Astrocyte (in vitro differentiated cells and primary cell): ENCODE results near the gene NCOA5. TPM values are rescaled to one million over a fixed set of nuclear protein-coding genes. Genes with fewer than 3 reads are reported as not detected.
"Not testable (repeated sequence)": the region's sequence is repeated elsewhere in the genome, so short reads cannot be mapped to it uniquely, and the experiment has no call there.

Experiments
- DNase-seq: peaks from one replicate; pipeline ENCODE4 v3.0.0-alpha.2; 2010; ENCODE audit warnings: low read depth
- FAIRE-seq: peaks from 2 replicates; lab custom pipeline; 2011; peaks lifted over from hg19 to GRCh38; lab: Jason Lieb, UNC
- H2AFZ ChIP-seq: 2 replicates; pipeline ENCODE4 v1.6.0; 2012; ENCODE audit warnings: low read depth, low read length, inconsistent platforms
- H3K27ac ChIP-seq: 2 replicates; pipeline ENCODE4 v1.5.1; 2011; ENCODE audit warnings: low read depth, low read length, inconsistent platforms
- H3K27me3 ChIP-seq: 2 replicates; pipeline ENCODE4 v1.6.0; 2011; ENCODE audit warnings: low read length, inconsistent platforms; ENCODE audit not compliant: insufficient read depth
- H3K36me3 ChIP-seq: 2 replicates; pipeline ENCODE4 v1.5.1; 2011; ENCODE audit warnings: low read length, inconsistent platforms; ENCODE audit not compliant: insufficient read depth
- H3K4me1 ChIP-seq: 2 replicates; pipeline ENCODE4 v1.5.1; 2011; ENCODE audit warnings: low read length, inconsistent platforms; ENCODE audit not compliant: insufficient read depth
- H3K4me2 ChIP-seq: 2 replicates; pipeline ENCODE4 v1.6.0; 2012; ENCODE audit warnings: low read length, inconsistent platforms
- H3K4me3 ChIP-seq: 2 replicates; pipeline ENCODE4 v1.5.1; 2011; ENCODE audit warnings: low read depth, mild to moderate bottlenecking, low read length, inconsistent platforms; ENCODE audit not compliant: insufficient read depth
- H3K79me2 ChIP-seq: 2 replicates; pipeline ENCODE4 v1.6.0; 2012; ENCODE audit warnings: mild to moderate bottlenecking, low read length, inconsistent platforms; ENCODE audit not compliant: insufficient read depth
- H3K9ac ChIP-seq: 2 replicates; pipeline ENCODE4 v1.6.0; 2012; ENCODE audit warnings: mild to moderate bottlenecking, low read length, inconsistent platforms
- H3K9me3 ChIP-seq: 2 replicates; pipeline ENCODE4 v1.5.1; 2012; ENCODE audit warnings: low read depth, mild to moderate bottlenecking, low read length, inconsistent platforms; ENCODE audit not compliant: insufficient read depth
- H4K20me1 ChIP-seq: 2 replicates; pipeline ENCODE4 v1.6.0; 2012; ENCODE audit warnings: low read length, inconsistent platforms; ENCODE audit not compliant: insufficient read depth
- H3K27ac Mint-ChIP-seq: one replicate; pipeline ENCODE4 v1.8.0; 2021; ENCODE audit warnings: mild to moderate bottlenecking, mixed read lengths; ENCODE audit not compliant: unreplicated experiment
- H3K27me3 Mint-ChIP-seq: one replicate; pipeline ENCODE4 v1.8.0; 2021; ENCODE audit warnings: low read depth, mixed read lengths; ENCODE audit not compliant: unreplicated experiment
- H3K36me3 Mint-ChIP-seq: one replicate; pipeline ENCODE4 v1.8.0; 2021; ENCODE audit warnings: low read depth, mixed read lengths; ENCODE audit not compliant: unreplicated experiment
- H3K4me1 Mint-ChIP-seq: one replicate; pipeline ENCODE4 v1.8.0; 2021; ENCODE audit warnings: low read depth, mixed read lengths; ENCODE audit not compliant: unreplicated experiment
- H3K4me3 Mint-ChIP-seq: one replicate; pipeline ENCODE4 v1.8.0; 2021; ENCODE audit warnings: mild to moderate bottlenecking, moderate library complexity, mixed read lengths; ENCODE audit not compliant: unreplicated experiment
- H3K9me3 Mint-ChIP-seq: one replicate; pipeline ENCODE4 v1.8.0; 2021; ENCODE audit warnings: mild to moderate bottlenecking, mixed read lengths; ENCODE audit not compliant: unreplicated experiment
- EZH2 ChIP-seq: IDR thresholded peaks from 2 replicates; pipeline ENCODE4 v1.6.1; 2012; ENCODE audit warnings: mild to moderate bottlenecking, low read length, inconsistent platforms; ENCODE audit not compliant: insufficient read depth
- total RNA-seq: library from RNA; stranded (reverse); gene quantifications from 2 replicates; pipeline ENCODE4 v1.2.1, GENCODE V29; 2021
- TF ChIP-seq, protein P1 (sequence below): IDR thresholded peaks from 2 replicates; pipeline ENCODE4 v1.5.1; 2011; ENCODE audit warnings: low read depth, mild to moderate bottlenecking, inconsistent platforms, low read length, moderate library complexity; ENCODE audit not compliant: insufficient read depth

NCOA5 gene
- total RNA-seq, 1 donor from 2014 or later, result 20.7 TPM

DNA sequence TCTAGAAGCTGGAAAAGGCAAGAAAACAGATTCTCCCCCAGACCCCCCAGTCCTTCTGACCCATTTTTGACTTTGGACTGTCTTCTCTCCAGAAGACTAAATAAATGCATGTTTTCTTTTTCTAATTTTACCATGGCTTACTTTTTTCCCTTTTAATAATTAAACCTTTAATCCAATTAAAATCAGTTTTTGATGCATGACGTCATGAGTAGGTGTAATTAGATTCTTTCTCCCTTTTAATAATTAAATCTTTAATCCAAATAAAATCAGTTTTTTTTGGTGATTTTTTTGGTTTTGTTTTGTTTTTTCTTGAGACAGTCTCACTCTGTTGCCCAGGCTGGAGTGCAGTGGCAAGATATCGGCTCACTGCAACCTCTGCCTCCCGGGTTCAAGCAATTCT is 13.2 kb upstream of the NCOA5 start:
- H3K4me3 ChIP-seq, result no peak overlapping the region
- H3K27me3 ChIP-seq, result peaks cover 44% of the 10 kb centered on the region
- H3K4me3 Mint-ChIP-seq, result no peak overlapping the region
- H3K27ac Mint-ChIP-seq, result no peak overlapping the region
- H2AFZ ChIP-seq, result no peak overlapping the region
- no peaks in the 10 kb centered on the region for H4K20me1 ChIP-seq
- peaks cover 43% of the 10 kb centered on the region for H3K27me3 Mint-ChIP-seq
- TF ChIP-seq EZH2, result no peak
- TF ChIP-seq, protein P1, sequence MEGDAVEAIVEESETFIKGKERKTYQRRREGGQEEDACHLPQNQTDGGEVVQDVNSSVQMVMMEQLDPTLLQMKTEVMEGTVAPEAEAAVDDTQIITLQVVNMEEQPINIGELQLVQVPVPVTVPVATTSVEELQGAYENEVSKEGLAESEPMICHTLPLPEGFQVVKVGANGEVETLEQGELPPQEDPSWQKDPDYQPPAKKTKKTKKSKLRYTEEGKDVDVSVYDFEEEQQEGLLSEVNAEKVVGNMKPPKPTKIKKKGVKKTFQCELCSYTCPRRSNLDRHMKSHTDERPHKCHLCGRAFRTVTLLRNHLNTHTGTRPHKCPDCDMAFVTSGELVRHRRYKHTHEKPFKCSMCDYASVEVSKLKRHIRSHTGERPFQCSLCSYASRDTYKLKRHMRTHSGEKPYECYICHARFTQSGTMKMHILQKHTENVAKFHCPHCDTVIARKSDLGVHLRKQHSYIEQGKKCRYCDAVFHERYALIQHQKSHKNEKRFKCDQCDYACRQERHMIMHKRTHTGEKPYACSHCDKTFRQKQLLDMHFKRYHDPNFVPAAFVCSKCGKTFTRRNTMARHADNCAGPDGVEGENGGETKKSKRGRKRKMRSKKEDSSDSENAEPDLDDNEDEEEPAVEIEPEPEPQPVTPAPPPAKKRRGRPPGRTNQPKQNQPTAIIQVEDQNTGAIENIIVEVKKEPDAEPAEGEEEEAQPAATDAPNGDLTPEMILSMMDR, result no peak
- H3K36me3 ChIP-seq, result no peaks in the 10 kb centered on the region
- no peak overlapping the region for H3K27ac ChIP-seq
- no peaks in the 10 kb centered on the region for H3K4me1 ChIP-seq
- no peaks in the 10 kb centered on the region for H3K36me3 Mint-ChIP-seq
- no peaks in the 10 kb centered on the region for H3K4me1 Mint-ChIP-seq
- no peaks in the 10 kb centered on the region for H3K79me2 ChIP-seq
- no peaks in the 10 kb centered on the region for H3K9me3 ChIP-seq
- H3K9me3 Mint-ChIP-seq, result peaks cover 3% of the 10 kb centered on the region
- no peak overlapping the region for H3K4me2 ChIP-seq
- FAIRE-seq, result no peak
- H3K9ac ChIP-seq, result no peak overlapping the region
- no peak for DNase-seq

DNA sequence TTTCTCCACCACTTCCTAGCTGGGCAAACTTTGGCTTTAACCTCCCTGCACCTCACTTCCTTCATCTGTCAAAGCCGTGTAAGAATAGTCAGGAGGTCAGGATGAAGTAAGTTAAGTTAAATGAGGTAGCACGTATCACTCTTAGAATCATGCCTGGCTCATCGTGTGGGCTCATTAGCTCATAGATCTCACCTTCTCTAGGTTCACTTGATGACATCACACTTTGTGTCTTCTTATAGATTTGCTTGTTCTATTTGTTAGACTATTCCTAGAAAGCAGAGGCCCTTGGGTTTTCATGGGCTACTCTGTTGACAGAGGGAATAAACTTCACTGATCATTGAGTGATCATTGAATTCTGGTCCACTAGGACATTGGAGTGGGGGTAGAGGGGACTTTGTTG is 12.2 kb upstream of the NCOA5 start:
- H3K36me3 Mint-ChIP-seq, result no peaks in the 10 kb centered on the region
- Histone ChIP-seq H4K20me1 (no peaks in the 10 kb centered on the region), H3K4me3 (no peak overlapping the region), H3K9me3 (no peaks in the 10 kb centered on the region), H3K27ac (no peak overlapping the region), H2AFZ (no peak overlapping the region), H3K27me3 (peaks cover 41% of the 10 kb centered on the region), H3K79me2 (no peaks in the 10 kb centered on the region), H3K4me1 (no peaks in the 10 kb centered on the region), H3K4me2 (no peak overlapping the region), H3K36me3 (no peaks in the 10 kb centered on the region), H3K9ac (no peak overlapping the region)
- no peak overlapping the region for H3K27ac Mint-ChIP-seq
- FAIRE-seq (no peak), DNase-seq (no peak)
- TF ChIP-seq, protein P1, result no peak
- no peak for TF ChIP-seq EZH2
- H3K9me3 Mint-ChIP-seq, result peaks cover 3% of the 10 kb centered on the region
- H3K27me3 Mint-ChIP-seq, result peaks cover 41% of the 10 kb centered on the region
- H3K4me1 Mint-ChIP-seq, result no peaks in the 10 kb centered on the region
- H3K4me3 Mint-ChIP-seq, result no peak overlapping the region

DNA sequence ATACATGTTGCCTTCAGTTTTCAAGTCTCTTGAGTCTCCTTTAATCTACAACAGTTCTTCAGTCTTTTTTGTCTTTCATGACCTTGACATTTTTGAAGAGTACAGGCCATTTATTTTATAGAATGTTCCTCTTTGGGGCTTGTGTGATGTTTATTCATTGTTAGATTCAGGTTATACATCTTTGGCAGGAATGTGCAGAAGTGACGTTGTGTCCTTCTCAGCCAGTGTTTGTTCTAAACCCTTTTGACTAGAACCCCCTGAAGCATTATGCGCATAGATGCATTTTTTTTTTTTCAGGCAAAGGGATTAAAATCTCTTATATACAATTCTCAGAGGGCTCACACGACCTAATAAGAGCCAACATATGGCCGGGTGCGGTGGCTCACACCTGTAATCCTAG is 11.2 kb upstream of the NCOA5 start:
- no peak overlapping the region for H3K27ac ChIP-seq
- DNase-seq (no peak), FAIRE-seq (no peak)
- H2AFZ ChIP-seq, result no peak overlapping the region
- no peaks in the 10 kb centered on the region for H3K9me3 ChIP-seq
- no peaks in the 10 kb centered on the region for H3K79me2 ChIP-seq
- H3K9ac ChIP-seq, result no peak overlapping the region
- H3K4me3 ChIP-seq, result no peak overlapping the region
- Mint-ChIP-seq H3K4me3 (no peak overlapping the region), H3K36me3 (no peaks in the 10 kb centered on the region), H3K27ac (no peak overlapping the region), H3K27me3 (peaks cover 36% of the 10 kb centered on the region), H3K9me3 (peaks cover 3% of the 10 kb centered on the region), H3K4me1 (no peaks in the 10 kb centered on the region)
- peaks cover 37% of the 10 kb centered on the region for H3K27me3 ChIP-seq
- H4K20me1 ChIP-seq, result no peaks in the 10 kb centered on the region
- no peak overlapping the region for H3K4me2 ChIP-seq
- no peaks in the 10 kb centered on the region for H3K4me1 ChIP-seq
- no peaks in the 10 kb centered on the region for H3K36me3 ChIP-seq
- TF ChIP-seq, protein P1, result no peak
- TF ChIP-seq EZH2, result no peak

DNA sequence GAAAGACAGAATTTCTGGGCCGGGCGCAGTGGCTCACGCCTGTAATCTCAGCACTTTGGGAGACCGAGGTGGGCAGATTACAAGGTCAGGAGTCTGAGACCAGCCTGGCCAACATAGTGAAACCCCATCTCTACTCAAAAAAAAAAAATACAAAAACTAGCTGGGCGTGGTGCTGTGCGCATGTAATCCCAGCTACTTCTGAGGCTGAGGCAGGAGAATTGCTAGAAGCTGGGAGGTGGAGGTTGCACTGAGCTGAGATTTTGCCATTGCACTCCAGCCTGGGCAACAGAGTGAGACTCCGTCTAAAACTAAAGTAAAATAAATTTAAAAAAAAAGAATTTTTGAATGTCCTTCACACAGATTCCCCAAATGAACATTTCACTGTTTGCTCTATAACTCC is 10.7 kb upstream of the NCOA5 start:
- FAIRE-seq, H3K9me3 ChIP-seq, H3K79me2 ChIP-seq, H3K4me1 ChIP-seq, H3K4me1 Mint-ChIP-seq, H3K27ac ChIP-seq, H3K9ac ChIP-seq, H3K4me2 ChIP-seq, H3K4me3 Mint-ChIP-seq, H2AFZ ChIP-seq, H3K4me3 ChIP-seq, H3K36me3 Mint-ChIP-seq, H3K36me3 ChIP-seq, DNase-seq, H3K9me3 Mint-ChIP-seq, H3K27ac Mint-ChIP-seq, H4K20me1 ChIP-seq: not testable (repeated sequence)
- peaks cover 36% of the 10 kb centered on the region for H3K27me3 Mint-ChIP-seq
- peaks cover 33% of the 10 kb centered on the region for H3K27me3 ChIP-seq
